ENCODE data around the gene DIP2B. TPM values are rescaled to one million over a fixed set of nuclear protein-coding genes. Genes with fewer than 3 reads are reported as not detected.
A peak's percentile ranks its signal among the peaks of the same experiment; 100 is the strongest.

The DIP2B gene
- polyA plus RNA-seq, 5 donors = 22.3 to 39.5 (median 33.3) TPM

DNA sequence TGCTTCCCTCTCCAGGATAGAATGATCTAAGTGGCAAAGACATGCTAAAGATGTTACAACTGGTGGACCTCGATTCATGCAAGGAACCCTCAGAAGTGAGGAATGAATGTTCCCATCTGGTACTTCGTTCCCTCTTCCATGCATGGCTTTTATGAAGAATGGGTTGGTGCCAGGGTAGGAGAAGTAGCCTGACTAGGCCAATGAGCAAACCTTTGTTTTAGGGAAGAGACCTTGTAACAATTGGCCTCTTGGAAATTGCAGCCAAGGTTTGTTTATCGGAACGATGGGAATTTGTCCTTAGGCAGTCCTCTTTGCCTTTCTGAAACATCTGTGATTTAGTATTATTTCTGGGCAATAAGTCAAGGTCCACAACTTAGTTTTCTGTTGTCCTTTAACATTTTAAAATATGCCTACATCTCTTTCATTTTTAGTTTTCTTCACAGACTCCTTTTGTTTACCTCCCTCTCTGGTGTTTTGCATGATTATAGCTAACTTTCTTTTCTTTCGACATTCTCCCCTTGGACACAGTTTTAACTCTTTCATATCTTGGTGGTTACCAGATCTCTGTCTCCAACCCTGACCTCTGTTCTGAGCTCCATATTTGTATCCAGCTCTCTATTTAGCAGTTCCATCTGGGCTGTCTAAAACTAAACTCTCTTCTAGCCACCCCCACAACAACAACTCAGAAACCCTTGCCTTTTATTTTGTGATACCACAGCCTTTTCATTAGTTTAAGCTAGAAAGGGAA lies 70.0 kb downstream of the DIP2B start:
- DNase-seq = peak; percentile 75 to 77

- no peak for DNase-seq
Measured at GRCh38 chr12:50579757-50580267, 75.0 kb downstream of the DIP2B start.

- DNase-seq = no peak
Measured at GRCh38 chr12:50580436-50580835, 75.7 kb downstream of the DIP2B start.

DNA sequence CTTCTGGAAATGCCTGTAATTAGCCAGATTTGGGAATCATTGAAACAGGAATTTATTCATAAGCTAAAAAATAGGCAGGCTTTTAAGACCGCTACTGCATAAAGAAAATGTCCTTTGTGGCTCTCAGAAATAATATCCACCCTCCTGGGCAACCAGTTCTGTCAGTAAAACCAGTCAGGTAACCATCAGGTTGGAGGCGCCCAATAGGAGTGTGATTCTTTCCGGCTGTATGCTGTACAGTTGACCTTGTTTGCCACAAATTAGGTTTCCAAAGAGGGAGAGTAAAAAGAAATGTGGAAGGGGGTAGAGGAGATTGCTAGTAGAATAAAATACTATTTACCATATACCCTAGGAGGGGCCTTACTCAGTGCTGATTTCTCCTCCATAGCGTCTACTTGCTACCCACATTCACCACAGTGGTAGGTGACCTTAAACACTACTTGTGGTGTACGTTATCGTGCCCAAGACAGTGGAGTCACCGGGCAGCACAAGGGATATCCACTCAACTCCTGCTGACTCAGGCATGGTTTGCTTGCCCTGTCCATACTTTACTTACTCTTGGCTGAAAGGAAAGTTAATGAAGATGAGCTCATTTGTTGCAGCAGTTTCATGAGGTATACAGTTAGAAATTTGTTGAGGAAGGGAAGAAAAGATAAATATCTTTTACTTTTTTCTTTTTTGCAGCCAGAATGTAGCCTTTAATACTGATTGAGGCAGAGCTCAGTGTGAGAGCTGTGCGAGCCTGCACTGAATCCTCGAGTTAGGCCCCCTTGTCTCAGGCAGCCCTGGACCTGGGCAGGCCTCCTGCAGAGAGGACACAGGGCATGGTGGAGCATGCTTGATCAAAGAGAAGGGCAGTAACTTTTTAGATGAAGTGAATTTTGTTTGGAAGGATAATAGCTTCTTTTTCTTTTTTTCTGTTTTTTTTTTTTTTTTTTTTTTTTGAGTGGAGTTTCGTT lies 76.7 kb downstream of the DIP2B start:
- no peak for DNase-seq

GRCh38 chr12:50584135-50584534 lies 79.3 kb downstream of the DIP2B start:
- DNase-seq = no peak

- DNase-seq = no peak
Measured at GRCh38 chr12:50589650-50590435, 85.1 kb downstream of the DIP2B start.

GRCh38 chr12:50590869-50591268 lies 86.1 kb downstream of the DIP2B start:
- DNase-seq = no peak

DNA sequence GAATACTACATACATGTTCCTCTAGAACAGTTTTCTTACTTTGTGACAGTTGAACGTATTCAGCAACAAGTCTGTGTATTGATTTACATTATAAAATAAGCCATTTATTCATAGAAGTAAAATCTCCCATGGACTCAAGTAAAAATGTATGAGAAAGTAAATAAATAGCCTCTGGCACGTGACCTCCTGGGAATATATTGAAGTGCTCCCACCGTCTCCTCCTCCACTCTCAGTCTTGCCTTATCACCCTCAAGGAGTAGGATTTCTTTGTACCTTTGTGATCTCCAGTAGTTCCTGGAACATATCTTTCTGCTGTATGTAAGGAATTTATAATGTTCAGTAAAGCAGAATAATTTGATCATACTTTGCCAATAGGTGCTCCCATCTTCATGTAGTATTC lies 90.9 kb downstream of the DIP2B start:
- no peak for DNase-seq

GRCh38 chr12:50597200-50598195 lies 92.7 kb downstream of the DIP2B start:
- DNase-seq = no peak

GRCh38 chr12:50598321-50598862 lies 93.6 kb downstream of the DIP2B start:
- DNase-seq = no peak

DNA sequence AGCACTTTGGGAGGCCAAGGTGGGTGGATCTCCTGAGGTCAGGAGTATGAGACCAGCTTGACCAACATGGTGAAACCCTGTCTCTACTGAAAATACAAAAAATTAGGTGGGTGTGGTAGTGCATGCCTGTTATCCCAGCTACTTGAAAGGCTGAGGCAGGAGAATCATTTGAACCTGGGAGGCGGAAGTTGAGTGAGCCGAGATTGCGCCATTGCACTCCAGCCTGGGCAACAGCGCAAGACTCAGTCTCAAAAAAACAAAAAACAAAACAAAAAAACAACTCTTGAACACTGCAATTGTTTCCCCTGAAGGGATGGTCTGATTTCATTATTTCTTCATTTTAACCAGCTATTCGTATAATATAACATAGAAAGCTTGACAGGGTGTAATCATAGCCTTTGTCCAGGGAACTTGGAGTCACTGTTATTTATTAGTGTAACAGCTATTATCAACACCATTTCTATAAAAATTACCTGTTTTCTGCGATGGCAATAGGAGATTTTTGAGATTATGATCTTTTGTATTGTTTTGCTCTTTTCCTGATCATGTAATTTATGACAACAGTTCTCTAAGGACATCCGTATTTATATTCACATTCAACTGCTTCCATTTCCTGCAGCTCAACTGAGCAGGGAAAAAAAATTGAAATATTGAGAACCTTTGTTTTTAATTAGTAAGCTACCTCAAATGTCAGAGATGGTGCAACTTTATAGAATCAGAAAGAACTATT lies 94.7 kb downstream of the DIP2B start:
- no peak for DNase-seq

DNA sequence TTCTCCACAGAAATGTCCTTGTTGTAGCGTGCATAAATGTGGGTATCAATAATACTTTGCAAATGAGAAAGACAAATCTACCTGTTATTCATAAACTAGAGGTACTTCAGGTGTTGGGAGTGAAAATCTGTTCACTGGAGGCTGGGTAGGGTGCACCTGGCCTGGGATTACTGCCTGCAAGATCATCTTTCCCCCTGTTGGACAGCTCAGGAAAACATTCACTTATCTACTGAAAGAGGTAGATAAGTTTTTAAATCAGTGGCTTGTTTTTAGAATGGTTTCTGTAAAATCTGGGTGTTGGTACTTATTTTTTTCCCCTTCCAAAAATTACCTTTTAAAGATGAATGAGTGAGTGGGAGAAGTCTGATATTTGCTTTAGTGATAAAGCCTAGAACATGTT lies 95.6 kb downstream of the DIP2B start:
- DNase-seq = no peak

GRCh38 chr12:50603817-50604639 lies 99.2 kb downstream of the DIP2B start:
- peak; percentile 32 to 45 for DNase-seq

- no peak for DNase-seq
Measured at GRCh38 chr12:50604640-50604920, 99.8 kb downstream of the DIP2B start.

DNA sequence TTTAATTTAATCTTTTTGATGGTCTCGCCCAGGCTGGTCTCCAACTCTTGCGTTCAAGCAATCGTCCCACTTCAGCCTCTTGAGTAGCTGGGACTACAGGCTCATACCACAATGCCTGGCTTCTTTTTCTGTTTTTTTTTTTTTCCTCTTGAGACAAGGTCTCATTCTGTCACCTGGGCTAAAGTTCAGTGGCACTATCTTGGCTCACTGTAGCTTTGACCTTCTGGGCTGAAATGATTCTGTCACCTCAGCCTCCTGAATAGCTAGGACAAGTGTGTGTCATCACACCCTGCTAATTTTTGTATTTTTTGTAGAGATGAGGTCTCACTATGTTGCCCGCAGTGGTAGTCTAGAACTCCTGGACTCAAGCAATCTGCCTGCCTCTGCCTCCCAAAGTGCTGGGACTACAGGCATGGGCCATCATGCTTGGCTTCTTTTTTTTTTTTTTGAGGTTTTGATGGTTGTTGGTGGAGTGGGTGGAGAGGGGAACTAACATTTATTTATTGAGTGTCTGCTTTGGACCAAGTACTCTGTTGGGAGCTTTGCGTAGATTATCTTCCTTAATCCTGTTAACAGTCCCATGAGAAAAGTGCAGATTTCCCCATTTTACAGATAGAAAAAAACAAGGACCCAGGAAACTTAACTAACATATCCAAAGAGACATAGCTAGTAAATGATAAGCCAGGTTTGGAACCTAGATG lies 102.0 kb downstream of the DIP2B start:
- no peak for DNase-seq

GRCh38 chr12:50609292-50609874 lies 104.6 kb downstream of the DIP2B start:
- no peak for DNase-seq

DNA sequence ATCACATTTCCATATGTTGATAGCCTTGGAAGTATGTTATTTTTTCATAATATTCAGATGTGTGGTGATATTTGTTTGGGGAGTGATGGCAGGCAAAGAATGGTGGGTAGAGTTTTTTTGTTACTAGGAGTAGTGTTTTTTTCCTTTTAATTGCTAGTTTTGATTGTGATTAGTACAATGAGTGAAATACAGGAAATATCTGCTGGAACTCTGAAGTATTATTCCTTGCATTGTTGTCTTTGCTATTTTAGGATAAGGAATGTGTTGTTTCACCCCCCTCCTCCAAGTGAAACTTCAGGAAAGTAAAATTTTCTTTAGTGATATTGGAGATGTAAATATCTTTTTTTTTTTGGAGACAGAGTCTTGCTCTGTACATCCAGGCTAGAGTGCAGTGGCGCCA lies 105.4 kb downstream of the DIP2B start:
- DNase-seq = no peak
